HL-60 (cell line): ENCODE data around the gene HAUS1.

Experiments
- CTCF ChIP-seq: IDR thresholded peaks from one replicate; pipeline ENCODE4 v1.5.1; 2011; ENCODE audit warnings: low read length, control low read depth, inconsistent platforms; ENCODE audit not compliant: insufficient read depth
- POLR2AphosphoS5 ChIP-seq: IDR thresholded peaks from 2 replicates; pipeline ENCODE4 v1.6.1; 2012; ENCODE audit warnings: low read depth
- SPI1 ChIP-seq: IDR thresholded peaks from 2 replicates; pipeline ENCODE4 v1.6.1; 2012; ENCODE audit warnings: low read depth, mild to moderate bottlenecking, borderline replicate concordance

GRCh38 chr18:46167971-46168370, 63.8 kb downstream of the HAUS1 start:
- peak; percentile 87 for TF ChIP-seq POLR2AphosphoS5
- no peak for TF ChIP-seq CTCF
- TF ChIP-seq SPI1, result peak; percentile 98
